ENCODE results near the gene NAGLU. TPM values are rescaled to one million over a fixed set of nuclear protein-coding genes. Genes with fewer than 3 reads are reported as not detected.
A peak's percentile ranks its signal among the peaks of the same experiment; 100 is the strongest.

Gene NAGLU
- total and polyA plus RNA-seq, 2 of the 13 experiments (the other 11 are each of a cell fraction or from before 2014, with no cell fraction given): 28.2 to 40.1 TPM

DNA sequence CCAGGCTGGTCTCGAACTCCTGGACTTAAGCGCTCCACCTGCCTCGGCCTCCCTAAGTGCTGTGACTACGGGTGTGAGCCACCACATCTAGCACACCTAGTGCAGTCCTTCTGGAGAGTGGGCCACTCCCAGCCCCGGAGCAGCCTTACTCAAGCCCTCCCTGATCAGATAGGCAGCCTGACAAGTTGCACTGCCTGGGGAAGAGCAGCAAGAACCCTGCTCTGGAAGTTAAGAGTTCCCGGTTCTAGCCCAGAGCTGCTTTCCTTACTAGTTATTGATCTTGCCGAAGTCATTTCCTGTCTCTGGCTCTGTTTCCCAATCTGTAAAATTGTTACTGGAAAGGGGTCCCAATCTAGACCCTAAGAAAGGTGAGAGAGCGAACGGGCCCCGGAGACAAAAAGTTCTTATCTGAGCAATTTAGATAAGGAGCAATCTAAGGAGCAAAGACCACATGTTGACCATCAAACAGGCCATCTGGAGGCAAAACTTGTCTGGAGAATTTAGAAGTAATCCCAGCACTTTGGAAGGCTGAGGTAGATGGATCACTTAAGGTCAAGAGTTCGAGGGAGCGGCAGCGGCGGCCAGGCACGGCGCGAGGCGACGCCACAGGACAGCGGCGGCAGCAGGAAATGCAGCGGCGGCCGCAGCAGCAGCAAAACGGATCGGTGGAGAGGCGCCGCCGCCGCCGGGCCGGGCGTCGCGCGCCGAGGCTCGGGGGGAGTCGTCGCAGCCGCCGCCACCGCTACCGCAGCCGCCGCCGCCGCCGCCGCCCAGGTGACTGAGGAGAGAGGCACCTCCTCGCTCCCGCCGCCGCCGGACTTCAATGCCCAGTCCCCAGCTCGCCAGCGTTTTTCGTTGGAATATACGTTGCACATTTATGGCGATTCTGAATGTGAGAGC is 4.3 kb upstream of the NAGLU start (continued):
- TF ChIP-seq, protein P1, sequence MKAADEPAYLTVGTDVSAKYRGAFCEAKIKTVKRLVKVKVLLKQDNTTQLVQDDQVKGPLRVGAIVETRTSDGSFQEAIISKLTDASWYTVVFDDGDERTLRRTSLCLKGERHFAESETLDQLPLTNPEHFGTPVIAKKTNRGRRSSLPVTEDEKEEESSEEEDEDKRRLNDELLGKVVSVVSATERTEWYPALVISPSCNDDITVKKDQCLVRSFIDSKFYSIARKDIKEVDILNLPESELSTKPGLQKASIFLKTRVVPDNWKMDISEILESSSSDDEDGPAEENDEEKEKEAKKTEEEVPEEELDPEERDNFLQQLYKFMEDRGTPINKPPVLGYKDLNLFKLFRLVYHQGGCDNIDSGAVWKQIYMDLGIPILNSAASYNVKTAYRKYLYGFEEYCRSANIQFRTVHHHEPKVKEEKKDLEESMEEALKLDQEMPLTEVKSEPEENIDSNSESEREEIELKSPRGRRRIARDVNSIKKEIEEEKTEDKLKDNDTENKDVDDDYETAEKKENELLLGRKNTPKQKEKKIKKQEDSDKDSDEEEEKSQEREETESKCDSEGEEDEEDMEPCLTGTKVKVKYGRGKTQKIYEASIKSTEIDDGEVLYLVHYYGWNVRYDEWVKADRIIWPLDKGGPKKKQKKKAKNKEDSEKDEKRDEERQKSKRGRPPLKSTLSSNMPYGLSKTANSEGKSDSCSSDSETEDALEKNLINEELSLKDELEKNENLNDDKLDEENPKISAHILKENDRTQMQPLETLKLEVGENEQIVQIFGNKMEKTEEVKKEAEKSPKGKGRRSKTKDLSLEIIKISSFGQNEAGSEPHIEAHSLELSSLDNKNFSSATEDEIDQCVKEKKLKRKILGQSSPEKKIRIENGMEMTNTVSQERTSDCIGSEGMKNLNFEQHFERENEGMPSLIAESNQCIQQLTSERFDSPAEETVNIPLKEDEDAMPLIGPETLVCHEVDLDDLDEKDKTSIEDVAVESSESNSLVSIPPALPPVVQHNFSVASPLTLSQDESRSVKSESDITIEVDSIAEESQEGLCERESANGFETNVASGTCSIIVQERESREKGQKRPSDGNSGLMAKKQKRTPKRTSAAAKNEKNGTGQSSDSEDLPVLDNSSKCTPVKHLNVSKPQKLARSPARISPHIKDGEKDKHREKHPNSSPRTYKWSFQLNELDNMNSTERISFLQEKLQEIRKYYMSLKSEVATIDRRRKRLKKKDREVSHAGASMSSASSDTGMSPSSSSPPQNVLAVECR (CRISPR knock-in tag; IDR thresholded peaks at IDR 0.05; ENCODE audit: borderline replicate concordance): peak; percentile 8; the same call in 1 of the 2 replicates
- TF ChIP-seq MEF2D (CRISPR knock-in tag; IDR thresholded peaks at IDR 0.05) (no peak), RCOR2 (CRISPR knock-in tag; IDR thresholded peaks at IDR 0.05) (peak; percentile 48; the same call in 1 of the 2 replicates), ZNF501 (CRISPR knock-in tag; IDR thresholded peaks at IDR 0.05) (0 out of 2 replicates have a peak, but pooled peaks have one; percentile 62), KDM1A (CRISPR knock-in tag; IDR thresholded peaks at IDR 0.05) (peak; percentile 81), CBFB (CRISPR knock-in tag; IDR thresholded peaks at IDR 0.05) (no peak), ZNF354B (CRISPR knock-in tag; IDR thresholded peaks at IDR 0.05) (no peak; the same call in 1 of the 2 replicates), KLF9 (CRISPR knock-in tag; IDR thresholded peaks at IDR 0.05; ENCODE audit: low read depth) (no peak)
- TF ChIP-seq, protein P2, sequence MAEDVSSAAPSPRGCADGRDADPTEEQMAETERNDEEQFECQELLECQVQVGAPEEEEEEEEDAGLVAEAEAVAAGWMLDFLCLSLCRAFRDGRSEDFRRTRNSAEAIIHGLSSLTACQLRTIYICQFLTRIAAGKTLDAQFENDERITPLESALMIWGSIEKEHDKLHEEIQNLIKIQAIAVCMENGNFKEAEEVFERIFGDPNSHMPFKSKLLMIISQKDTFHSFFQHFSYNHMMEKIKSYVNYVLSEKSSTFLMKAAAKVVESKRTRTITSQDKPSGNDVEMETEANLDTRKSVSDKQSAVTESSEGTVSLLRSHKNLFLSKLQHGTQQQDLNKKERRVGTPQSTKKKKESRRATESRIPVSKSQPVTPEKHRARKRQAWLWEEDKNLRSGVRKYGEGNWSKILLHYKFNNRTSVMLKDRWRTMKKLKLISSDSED (CRISPR knock-in tag; IDR thresholded peaks at IDR 0.05): no peak
- TF ChIP-seq, protein P3, sequence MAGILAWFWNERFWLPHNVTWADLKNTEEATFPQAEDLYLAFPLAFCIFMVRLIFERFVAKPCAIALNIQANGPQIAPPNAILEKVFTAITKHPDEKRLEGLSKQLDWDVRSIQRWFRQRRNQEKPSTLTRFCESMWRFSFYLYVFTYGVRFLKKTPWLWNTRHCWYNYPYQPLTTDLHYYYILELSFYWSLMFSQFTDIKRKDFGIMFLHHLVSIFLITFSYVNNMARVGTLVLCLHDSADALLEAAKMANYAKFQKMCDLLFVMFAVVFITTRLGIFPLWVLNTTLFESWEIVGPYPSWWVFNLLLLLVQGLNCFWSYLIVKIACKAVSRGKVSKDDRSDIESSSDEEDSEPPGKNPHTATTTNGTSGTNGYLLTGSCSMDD (CRISPR knock-in tag; IDR thresholded peaks at IDR 0.05): no peak
- TF ChIP-seq, protein P4, sequence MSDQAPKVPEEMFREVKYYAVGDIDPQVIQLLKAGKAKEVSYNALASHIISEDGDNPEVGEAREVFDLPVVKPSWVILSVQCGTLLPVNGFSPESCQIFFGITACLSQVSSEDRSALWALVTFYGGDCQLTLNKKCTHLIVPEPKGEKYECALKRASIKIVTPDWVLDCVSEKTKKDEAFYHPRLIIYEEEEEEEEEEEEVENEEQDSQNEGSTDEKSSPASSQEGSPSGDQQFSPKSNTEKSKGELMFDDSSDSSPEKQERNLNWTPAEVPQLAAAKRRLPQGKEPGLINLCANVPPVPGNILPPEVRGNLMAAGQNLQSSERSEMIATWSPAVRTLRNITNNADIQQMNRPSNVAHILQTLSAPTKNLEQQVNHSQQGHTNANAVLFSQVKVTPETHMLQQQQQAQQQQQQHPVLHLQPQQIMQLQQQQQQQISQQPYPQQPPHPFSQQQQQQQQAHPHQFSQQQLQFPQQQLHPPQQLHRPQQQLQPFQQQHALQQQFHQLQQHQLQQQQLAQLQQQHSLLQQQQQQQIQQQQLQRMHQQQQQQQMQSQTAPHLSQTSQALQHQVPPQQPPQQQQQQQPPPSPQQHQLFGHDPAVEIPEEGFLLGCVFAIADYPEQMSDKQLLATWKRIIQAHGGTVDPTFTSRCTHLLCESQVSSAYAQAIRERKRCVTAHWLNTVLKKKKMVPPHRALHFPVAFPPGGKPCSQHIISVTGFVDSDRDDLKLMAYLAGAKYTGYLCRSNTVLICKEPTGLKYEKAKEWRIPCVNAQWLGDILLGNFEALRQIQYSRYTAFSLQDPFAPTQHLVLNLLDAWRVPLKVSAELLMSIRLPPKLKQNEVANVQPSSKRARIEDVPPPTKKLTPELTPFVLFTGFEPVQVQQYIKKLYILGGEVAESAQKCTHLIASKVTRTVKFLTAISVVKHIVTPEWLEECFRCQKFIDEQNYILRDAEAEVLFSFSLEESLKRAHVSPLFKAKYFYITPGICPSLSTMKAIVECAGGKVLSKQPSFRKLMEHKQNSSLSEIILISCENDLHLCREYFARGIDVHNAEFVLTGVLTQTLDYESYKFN (CRISPR knock-in tag; conservative IDR thresholded peaks at IDR 0.05): no peak
- TF ChIP-seq, protein P5, sequence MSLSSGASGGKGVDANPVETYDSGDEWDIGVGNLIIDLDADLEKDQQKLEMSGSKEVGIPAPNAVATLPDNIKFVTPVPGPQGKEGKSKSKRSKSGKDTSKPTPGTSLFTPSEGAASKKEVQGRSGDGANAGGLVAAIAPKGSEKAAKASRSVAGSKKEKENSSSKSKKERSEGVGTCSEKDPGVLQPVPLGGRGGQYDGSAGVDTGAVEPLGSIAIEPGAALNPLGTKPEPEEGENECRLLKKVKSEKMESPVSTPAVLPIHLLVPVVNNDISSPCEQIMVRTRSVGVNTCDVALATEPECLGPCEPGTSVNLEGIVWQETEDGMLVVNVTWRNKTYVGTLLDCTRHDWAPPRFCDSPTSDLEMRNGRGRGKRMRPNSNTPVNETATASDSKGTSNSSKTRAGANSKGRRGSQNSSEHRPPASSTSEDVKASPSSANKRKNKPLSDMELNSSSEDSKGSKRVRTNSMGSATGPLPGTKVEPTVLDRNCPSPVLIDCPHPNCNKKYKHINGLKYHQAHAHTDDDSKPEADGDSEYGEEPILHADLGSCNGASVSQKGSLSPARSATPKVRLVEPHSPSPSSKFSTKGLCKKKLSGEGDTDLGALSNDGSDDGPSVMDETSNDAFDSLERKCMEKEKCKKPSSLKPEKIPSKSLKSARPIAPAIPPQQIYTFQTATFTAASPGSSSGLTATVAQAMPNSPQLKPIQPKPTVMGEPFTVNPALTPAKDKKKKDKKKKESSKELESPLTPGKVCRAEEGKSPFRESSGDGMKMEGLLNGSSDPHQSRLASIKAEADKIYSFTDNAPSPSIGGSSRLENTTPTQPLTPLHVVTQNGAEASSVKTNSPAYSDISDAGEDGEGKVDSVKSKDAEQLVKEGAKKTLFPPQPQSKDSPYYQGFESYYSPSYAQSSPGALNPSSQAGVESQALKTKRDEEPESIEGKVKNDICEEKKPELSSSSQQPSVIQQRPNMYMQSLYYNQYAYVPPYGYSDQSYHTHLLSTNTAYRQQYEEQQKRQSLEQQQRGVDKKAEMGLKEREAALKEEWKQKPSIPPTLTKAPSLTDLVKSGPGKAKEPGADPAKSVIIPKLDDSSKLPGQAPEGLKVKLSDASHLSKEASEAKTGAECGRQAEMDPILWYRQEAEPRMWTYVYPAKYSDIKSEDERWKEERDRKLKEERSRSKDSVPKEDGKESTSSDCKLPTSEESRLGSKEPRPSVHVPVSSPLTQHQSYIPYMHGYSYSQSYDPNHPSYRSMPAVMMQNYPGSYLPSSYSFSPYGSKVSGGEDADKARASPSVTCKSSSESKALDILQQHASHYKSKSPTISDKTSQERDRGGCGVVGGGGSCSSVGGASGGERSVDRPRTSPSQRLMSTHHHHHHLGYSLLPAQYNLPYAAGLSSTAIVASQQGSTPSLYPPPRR (CRISPR knock-in tag; IDR thresholded peaks at IDR 0.05; ENCODE audit: borderline replicate concordance): no peak

Measured in HepG2 (cell line).